Measurements from ENCODE around the gene PPARGC1A. TPM values are rescaled to one million over a fixed set of nuclear protein-coding genes. Genes with fewer than 3 reads are reported as not detected.

Gene PPARGC1A
- total and polyA plus RNA-seq, 2 of the 13 experiments (the other 11 are each of a cell fraction or from before 2014, with no cell fraction given) = 20.7 to 37.3 TPM

- TF ChIP-seq TFDP1 (CRISPR knock-in tag; IDR thresholded peaks at IDR 0.05; ENCODE audit: borderline replicate concordance) = no peak
Measured at GRCh38 chr4:23920716-23921446, 31.0 kb upstream of the PPARGC1A start (continued).

- H3K9ac ChIP-seq (ENCODE audit: insufficient read depth, low read depth, low read length) = no peak overlapping the region
- ChIA-PET POLR2A (no interaction called here), CTCF (ENCODE audit: low intra/inter-chr PET ratio, low total read pairs) (no interaction called here)
- H3K79me2 ChIP-seq (ENCODE audit: insufficient read depth, low read length) = no peaks in the 10 kb centered on the region
- no peak overlapping the region for H3K27ac ChIP-seq (ENCODE audit: extremely low read length, insufficient read depth, low read length)
- H3K4me1 ChIP-seq (ENCODE audit: insufficient read depth, low read length) = peaks cover 26% of the 10 kb centered on the region
- H3K4me3 ChIP-seq (replicated peaks in 1 of 3; ENCODE audit: insufficient read depth in 1 of 3, low read depth in 2 of 3, low read length in 3 of 3) = no peak overlapping the region
- BruUV-seq (replicated peaks) = no TSS peak
- no peak overlapping the region for H3K4me2 ChIP-seq (ENCODE audit: low read depth, low read length)
- in situ Hi-C loops (cut with HindIII; ENCODE audit: extremely low pct_ligation_motif_present, low pct_unique_long_range_greater_than_20kb) (no loop called here), intact Hi-C loops (cut with micrococcal nuclease; ENCODE audit: unreplicated experiment) (no loop called here)
- H3K36me3 ChIP-seq (replicated peaks in 1 of 2; ENCODE audit: control insufficient read depth in 1 of 2, insufficient read depth in 2 of 2, low read length in 2 of 2) = no peaks in the 10 kb centered on the region
- H4K20me1 ChIP-seq (ENCODE audit: insufficient read depth, low read length) = no peaks in the 10 kb centered on the region
- FAIRE-seq (no peak), DNase-seq (ENCODE audit: low spot score) (no peak), ATAC-seq (no peak; the same call in 2 of the 3 replicates)
- no peaks in the 10 kb centered on the region; a peak in 1 of 5 replicates for H3K27me3 ChIP-seq (ENCODE audit: control insufficient read depth in 1 of 2, insufficient read depth in 2 of 2, low read length in 2 of 2)
- H2AFZ ChIP-seq (ENCODE audit: low read length) = no peak overlapping the region
- H3K9me3 ChIP-seq (ENCODE audit: low read length) = no peaks in the 10 kb centered on the region
- TF ChIP-seq PHF20 (CRISPR knock-in tag; IDR thresholded peaks at IDR 0.05) = no peak
- TF ChIP-seq, protein P1, sequence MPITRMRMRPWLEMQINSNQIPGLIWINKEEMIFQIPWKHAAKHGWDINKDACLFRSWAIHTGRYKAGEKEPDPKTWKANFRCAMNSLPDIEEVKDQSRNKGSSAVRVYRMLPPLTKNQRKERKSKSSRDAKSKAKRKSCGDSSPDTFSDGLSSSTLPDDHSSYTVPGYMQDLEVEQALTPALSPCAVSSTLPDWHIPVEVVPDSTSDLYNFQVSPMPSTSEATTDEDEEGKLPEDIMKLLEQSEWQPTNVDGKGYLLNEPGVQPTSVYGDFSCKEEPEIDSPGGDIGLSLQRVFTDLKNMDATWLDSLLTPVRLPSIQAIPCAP (CRISPR knock-in tag; IDR thresholded peaks at IDR 0.05; ENCODE audit: low read depth) = no peak
- TF ChIP-seq CREB1 (IDR thresholded peaks at IDR 0.05) = no peak
- TF ChIP-seq CREB1 (CRISPR knock-in tag; IDR thresholded peaks at IDR 0.05) = no peak
- TF ChIP-seq, protein P2, sequence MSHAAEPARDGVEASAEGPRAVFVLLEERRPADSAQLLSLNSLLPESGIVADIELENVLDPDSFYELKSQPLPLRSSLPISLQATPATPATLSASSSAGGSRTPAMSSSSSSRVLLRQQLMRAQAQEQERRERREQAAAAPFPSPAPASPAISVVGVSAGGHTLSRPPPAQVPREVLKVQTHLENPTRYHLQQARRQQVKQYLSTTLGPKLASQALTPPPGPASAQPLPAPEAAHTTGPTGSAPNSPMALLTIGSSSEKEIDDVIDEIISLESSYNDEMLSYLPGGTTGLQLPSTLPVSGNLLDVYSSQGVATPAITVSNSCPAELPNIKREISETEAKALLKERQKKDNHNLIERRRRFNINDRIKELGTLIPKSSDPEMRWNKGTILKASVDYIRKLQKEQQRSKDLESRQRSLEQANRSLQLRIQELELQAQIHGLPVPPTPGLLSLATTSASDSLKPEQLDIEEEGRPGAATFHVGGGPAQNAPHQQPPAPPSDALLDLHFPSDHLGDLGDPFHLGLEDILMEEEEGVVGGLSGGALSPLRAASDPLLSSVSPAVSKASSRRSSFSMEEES (CRISPR knock-in tag; IDR thresholded peaks at IDR 0.05) = no peak
- no peak for TF ChIP-seq MAFK (conservative IDR thresholded peaks at IDR 0.05 in 1 of 2, IDR thresholded peaks at IDR 0.05 in 1 of 2; ENCODE audit: low read length in 2 of 2)
- no peak for TF ChIP-seq CHD2 (IDR thresholded peaks at IDR 0.05; ENCODE audit: low read depth, low read length)
- TF ChIP-seq IRF2 (CRISPR knock-in tag; IDR thresholded peaks at IDR 0.05) = no peak
- TF ChIP-seq ZNF850 (CRISPR knock-in tag; conservative IDR thresholded peaks at IDR 0.05) = no peak
- TF ChIP-seq, protein P3, sequence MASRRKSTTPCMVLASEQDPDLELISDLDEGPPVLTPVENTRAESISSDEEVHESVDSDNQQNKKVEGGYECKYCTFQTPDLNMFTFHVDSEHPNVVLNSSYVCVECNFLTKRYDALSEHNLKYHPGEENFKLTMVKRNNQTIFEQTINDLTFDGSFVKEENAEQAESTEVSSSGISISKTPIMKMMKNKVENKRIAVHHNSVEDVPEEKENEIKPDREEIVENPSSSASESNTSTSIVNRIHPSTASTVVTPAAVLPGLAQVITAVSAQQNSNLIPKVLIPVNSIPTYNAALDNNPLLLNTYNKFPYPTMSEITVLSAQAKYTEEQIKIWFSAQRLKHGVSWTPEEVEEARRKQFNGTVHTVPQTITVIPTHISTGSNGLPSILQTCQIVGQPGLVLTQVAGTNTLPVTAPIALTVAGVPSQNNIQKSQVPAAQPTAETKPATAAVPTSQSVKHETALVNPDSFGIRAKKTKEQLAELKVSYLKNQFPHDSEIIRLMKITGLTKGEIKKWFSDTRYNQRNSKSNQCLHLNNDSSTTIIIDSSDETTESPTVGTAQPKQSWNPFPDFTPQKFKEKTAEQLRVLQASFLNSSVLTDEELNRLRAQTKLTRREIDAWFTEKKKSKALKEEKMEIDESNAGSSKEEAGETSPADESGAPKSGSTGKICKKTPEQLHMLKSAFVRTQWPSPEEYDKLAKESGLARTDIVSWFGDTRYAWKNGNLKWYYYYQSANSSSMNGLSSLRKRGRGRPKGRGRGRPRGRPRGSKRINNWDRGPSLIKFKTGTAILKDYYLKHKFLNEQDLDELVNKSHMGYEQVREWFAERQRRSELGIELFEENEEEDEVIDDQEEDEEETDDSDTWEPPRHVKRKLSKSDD (CRISPR knock-in tag; IDR thresholded peaks at IDR 0.05; ENCODE audit: low read depth) = no peak
- no peak for TF ChIP-seq PBX3 (CRISPR knock-in tag; IDR thresholded peaks at IDR 0.05; ENCODE audit: borderline replicate concordance)
- TF ChIP-seq ZNF235 (CRISPR knock-in tag; IDR thresholded peaks at IDR 0.05; ENCODE audit: borderline replicate concordance) = no peak
- TF ChIP-seq MIXL1 (CRISPR knock-in tag; IDR thresholded peaks at IDR 0.05) = no peak
- TF ChIP-seq ZNF589 (CRISPR knock-in tag; conservative IDR thresholded peaks at IDR 0.05) = no peak
Measured at GRCh38 chr4:23920296-23920695, 30.4 kb upstream of the PPARGC1A start.

Measured in HepG2 (cell line).